Thoracic aorta (tissue), 2 donors: ENCODE data around the gene XG. TPM values are rescaled to one million over a fixed set of nuclear protein-coding genes. Genes with fewer than 3 reads are reported as not detected.
"Not testable (repeated sequence)": the region's sequence is repeated elsewhere in the genome, so short reads cannot be mapped to it uniquely, and the experiment has no call there.

Experiments
- ATAC-seq: fragments of 150-250 bp; one replicate; pipeline ENCODE4 v1.8.0; 2017; ENCODE audit warnings: low read depth; ENCODE audit not compliant: insufficient number of reproducible peaks, low FRiP score
- DNase-seq: peaks from one replicate; pipeline ENCODE4 v3.0.0-alpha.2; 2020; ENCODE audit warnings: low spot score
- H3K27ac ChIP-seq, 2 donors: fragments of 200-600 bp; sonication (generic); 1 replicate in 1 of 2; 2 replicates in 1 of 2; pipeline ENCODE4 v1.5.1; 2016; ENCODE audit warnings: mild to moderate bottlenecking in 2 of 2, moderate library complexity in 2 of 2
- H3K27me3 ChIP-seq: fragments of 200-600 bp; sonication (generic); replicated peaks from 2 replicates; pipeline ENCODE4 v1.6.0; 2016; ENCODE audit warnings: mild to moderate bottlenecking; ENCODE audit not compliant: insufficient read depth
- H3K36me3 ChIP-seq: fragments of 200-600 bp; sonication (generic); one replicate; pipeline ENCODE4 v1.5.1; 2016
- H3K4me1 ChIP-seq, 2 donors: fragments of 200-600 bp; sonication (generic); 1 replicate in 1 of 2; 2 replicates in 1 of 2; pipeline versions ENCODE4 v1.5.1 to v1.6.0; 2016; ENCODE audit warnings: low read depth in 2 of 2, mild to moderate bottlenecking in 1 of 2; ENCODE audit not compliant: control insufficient read depth in 1 of 2
- H3K4me3 ChIP-seq: fragments of 200-600 bp; sonication (generic); 2 replicates; pipeline ENCODE4 v1.5.1; 2016; ENCODE audit warnings: mild to moderate bottlenecking
- H3K9me3 ChIP-seq: fragments of 200-600 bp; sonication (generic); 2 replicates; pipeline ENCODE4 v1.5.1; 2016
- total RNA-seq, 2 donors: library from RNA; depleted of rRNA; stranded (reverse); fragments of >200 nt; gene quantifications; one replicate each; pipeline versions ENCODE4 v1.1.0 to v1.2.3, GENCODE V29; 2016
- TF ChIP-seq, protein P1 (sequence below): fragments of 200-600 bp; sonication (generic); IDR thresholded peaks from one replicate; pipeline ENCODE4 v1.5.1; 2019; ENCODE audit warnings: antibody characterized with exemption

XG gene
- total RNA-seq, 2 donors from 2014 or later, result 18.1 to 29.6 TPM

DNA sequence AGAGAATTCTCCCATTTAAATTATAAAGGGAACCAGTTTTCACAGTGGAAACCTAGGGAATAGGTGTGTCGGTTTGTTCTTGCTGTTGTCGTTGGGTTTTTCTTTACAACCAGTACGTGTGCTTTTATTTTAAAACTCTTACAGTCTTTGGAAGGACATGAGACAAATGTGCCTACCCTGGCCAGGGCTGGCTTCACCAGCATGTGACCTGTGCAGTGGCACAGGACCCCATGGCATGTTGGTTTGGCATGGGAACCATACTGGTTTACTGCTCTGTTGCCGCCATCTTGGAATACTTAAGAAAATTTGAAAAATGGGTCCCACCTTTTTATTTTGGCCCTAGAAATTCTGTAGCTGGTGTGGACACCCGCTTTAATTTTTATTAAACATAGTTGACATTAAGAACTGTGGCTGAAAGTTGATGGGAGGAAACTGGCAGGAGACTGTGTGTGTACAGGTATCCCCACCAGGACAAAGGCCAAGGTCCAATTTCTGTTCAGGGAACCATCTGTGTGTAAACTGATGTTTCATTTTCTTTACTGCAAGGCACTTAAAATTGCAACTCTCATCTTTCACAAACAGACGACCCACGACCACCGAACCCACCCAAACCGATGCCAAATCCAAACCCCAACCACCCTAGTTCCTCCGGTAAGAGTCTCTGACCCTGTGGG, 31.9 kb upstream of the XG start:
- TF ChIP-seq, protein P1, sequence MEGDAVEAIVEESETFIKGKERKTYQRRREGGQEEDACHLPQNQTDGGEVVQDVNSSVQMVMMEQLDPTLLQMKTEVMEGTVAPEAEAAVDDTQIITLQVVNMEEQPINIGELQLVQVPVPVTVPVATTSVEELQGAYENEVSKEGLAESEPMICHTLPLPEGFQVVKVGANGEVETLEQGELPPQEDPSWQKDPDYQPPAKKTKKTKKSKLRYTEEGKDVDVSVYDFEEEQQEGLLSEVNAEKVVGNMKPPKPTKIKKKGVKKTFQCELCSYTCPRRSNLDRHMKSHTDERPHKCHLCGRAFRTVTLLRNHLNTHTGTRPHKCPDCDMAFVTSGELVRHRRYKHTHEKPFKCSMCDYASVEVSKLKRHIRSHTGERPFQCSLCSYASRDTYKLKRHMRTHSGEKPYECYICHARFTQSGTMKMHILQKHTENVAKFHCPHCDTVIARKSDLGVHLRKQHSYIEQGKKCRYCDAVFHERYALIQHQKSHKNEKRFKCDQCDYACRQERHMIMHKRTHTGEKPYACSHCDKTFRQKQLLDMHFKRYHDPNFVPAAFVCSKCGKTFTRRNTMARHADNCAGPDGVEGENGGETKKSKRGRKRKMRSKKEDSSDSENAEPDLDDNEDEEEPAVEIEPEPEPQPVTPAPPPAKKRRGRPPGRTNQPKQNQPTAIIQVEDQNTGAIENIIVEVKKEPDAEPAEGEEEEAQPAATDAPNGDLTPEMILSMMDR, result no peak
- H3K27ac ChIP-seq, result no peak overlapping the region
- H3K36me3 ChIP-seq, result peaks cover 77% of the 10 kb centered on the region
- ATAC-seq (no peak), DNase-seq (no peak)
- no peak overlapping the region for H3K4me3 ChIP-seq
- no peaks in the 10 kb centered on the region for H3K27me3 ChIP-seq
- no peaks in the 10 kb centered on the region for H3K4me1 ChIP-seq
- H3K9me3 ChIP-seq, result no peaks in the 10 kb centered on the region

DNA sequence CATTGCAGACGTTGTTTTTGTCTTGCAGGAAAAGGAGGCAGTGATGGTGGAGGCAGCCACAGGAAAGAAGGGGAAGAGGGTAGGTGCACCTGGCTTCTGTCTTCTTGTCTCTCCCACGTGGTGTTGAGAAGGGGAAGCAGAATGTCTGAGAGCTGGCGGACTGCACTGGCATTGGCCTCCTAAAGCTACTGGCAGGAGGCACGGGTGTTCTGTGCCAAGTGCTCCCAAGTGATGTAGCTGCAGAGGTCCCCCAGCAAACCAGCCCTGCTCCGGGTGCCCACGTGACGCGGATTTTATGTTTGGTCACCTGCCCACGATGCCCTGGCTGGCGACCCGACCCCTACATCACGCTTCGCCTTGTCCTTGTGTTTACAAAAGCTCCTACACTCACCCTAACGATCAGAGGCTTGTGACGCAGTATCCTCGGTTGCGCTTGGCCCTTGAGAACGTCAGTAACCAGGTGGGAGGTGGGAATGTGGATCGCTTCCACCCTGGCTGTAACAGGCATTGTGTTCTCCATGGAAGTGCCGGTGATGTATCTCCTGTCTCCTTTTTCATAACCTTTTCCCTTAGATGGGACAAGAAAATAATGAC, 28.5 kb upstream of the XG start:
- ATAC-seq, result no peak
- H3K27me3 ChIP-seq, result no peaks in the 10 kb centered on the region
- DNase-seq, result no peak
- H3K9me3 ChIP-seq, result no peaks in the 10 kb centered on the region
- TF ChIP-seq, protein P1, result no peak
- H3K4me3 ChIP-seq, result no peak overlapping the region
- H3K4me1 ChIP-seq, result no peaks in the 10 kb centered on the region
- no peak overlapping the region for H3K27ac ChIP-seq
- peaks cover 78% of the 10 kb centered on the region for H3K36me3 ChIP-seq

DNA sequence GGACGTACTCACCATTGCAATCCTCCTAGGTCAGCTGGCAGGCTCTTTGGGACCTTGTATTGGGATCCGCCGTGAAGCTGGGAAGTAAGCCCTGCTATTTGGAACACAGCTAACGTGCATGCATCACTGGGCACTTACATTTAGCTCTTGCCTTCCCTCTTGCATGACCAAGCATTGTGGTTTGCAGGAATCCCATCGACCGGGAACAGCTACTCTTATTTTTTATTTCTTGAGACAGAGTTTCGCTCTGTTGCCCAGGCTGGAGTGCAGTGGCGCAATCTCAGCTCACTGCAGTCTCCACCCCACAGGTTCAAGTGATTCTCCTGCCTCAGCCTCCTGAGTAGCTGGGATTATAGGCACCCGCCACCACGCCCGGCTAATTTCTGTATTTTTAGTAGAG, 24.6 kb upstream of the XG start:
- DNase-seq, H3K27me3 ChIP-seq, ATAC-seq, H3K4me1 ChIP-seq, H3K27ac ChIP-seq, H3K4me3 ChIP-seq, H3K9me3 ChIP-seq: not testable (repeated sequence)
- peaks cover 76% of the 10 kb centered on the region for H3K36me3 ChIP-seq

DNA sequence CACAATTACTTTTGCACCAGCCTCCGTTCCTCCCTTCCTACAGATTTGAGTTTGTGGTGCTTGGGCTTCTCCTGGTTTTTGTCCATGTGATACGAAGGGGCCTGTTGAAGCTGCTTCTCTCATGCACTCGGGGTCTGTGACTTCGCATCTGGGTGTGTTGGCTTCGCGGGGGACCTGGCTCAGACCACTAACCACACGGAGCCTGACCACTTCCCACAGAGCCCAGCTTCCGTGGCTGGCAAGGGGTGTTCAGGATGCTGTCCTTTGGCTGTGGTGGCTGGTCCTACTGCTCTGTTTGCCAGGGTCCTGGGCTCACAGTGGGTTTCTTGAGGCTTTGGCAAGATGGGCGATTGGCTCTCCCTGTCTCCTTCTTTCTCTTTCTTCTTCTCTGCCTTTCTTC, 19.8 kb upstream of the XG start:
- ATAC-seq, result no peak
- H3K4me1 ChIP-seq, result no peaks in the 10 kb centered on the region
- H3K27me3 ChIP-seq, result no peaks in the 10 kb centered on the region
- peaks cover 62% of the 10 kb centered on the region for H3K36me3 ChIP-seq
- DNase-seq, result no peak
- H3K27ac ChIP-seq, result no peak overlapping the region
- no peak overlapping the region for H3K4me3 ChIP-seq
- H3K9me3 ChIP-seq, result no peaks in the 10 kb centered on the region
- TF ChIP-seq, protein P1, result no peak

DNA sequence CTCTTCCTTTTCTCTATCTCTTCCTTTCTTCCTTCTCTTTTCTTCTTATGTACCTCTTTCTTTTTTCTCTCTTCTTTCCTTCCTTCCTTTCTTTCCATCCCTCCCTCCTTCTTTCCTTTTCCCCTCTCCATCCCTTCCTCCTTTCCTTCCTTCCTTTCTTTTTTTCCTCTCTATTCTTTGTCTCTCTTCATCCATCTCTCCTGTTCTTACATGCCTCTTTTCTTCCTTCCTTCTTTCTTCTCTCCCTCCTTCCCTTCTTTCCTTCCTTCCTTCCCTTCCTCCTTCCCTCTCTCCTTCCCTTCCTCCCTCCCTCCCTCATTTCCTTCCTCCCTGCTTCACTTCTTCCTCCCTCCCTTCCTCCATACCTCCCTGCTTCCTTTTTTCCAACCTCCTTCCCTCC, 19.2 kb upstream of the XG start:
- TF ChIP-seq, protein P1, result no peak
- H3K27ac ChIP-seq, result no peak overlapping the region
- no peaks in the 10 kb centered on the region for H3K9me3 ChIP-seq
- H3K27me3 ChIP-seq, result no peaks in the 10 kb centered on the region
- H3K36me3 ChIP-seq, result peaks cover 57% of the 10 kb centered on the region
- DNase-seq (no peak), ATAC-seq (no peak)
- no peak overlapping the region for H3K4me3 ChIP-seq
- no peaks in the 10 kb centered on the region for H3K4me1 ChIP-seq
